GM23338 (cell line): Measurements from ENCODE around the gene POLR3A. TPM values are rescaled to one million over a fixed set of nuclear protein-coding genes. Genes with fewer than 3 reads are reported as not detected.
A peak's percentile ranks its signal among the peaks of the same experiment; 100 is the strongest.

Experiments
- ATAC-seq: fragments of 200-7000 bp; cut with Tn5 transposase; 3 replicates; pipeline ENCODE4 v1.9.1; 2020
- DNase-seq: peaks from one replicate; pipeline ENCODE4 v3.0.0-alpha.2; 2015; ENCODE audit warnings: low spot score
- H2AFZ ChIP-seq: fragments of 200-600 bp; sonication (generic); 2 replicates; pipeline ENCODE4 v1.8.0; 2016; ENCODE audit warnings: antibody characterized with exemption, mild to moderate bottlenecking, moderate library complexity
- H3F3A ChIP-seq: fragments of 200-600 bp; sonication (generic); replicated peaks from 2 replicates; pipeline ENCODE4 v1.8.0; 2017; ENCODE audit warnings: antibody characterized with exemption, mixed run types, low read depth
- H3K27ac ChIP-seq: fragments of 200-600 bp; sonication (generic); 2 replicates; pipeline ENCODE4 v1.6.1; 2016; ENCODE audit warnings: low read depth
- H3K27me3 ChIP-seq: fragments of 200-600 bp; sonication (generic); 2 replicates; pipeline ENCODE4 v1.8.0; 2016; ENCODE audit warnings: mild to moderate bottlenecking, mixed run types, moderate library complexity; ENCODE audit not compliant: insufficient read depth
- H3K36me3 ChIP-seq: fragments of 200-600 bp; sonication (generic); 2 replicates; pipeline ENCODE4 v1.8.0; 2016; ENCODE audit warnings: mild to moderate bottlenecking; ENCODE audit not compliant: insufficient read depth
- H3K4me1 ChIP-seq: fragments of 200-600 bp; sonication (generic); 2 replicates; pipeline ENCODE4 v1.8.0; 2016; ENCODE audit warnings: mild to moderate bottlenecking, moderate library complexity; ENCODE audit not compliant: insufficient read depth
- H3K4me2 ChIP-seq: fragments of 200-600 bp; sonication (generic); 2 replicates; pipeline ENCODE4 v1.7.1; 2017; ENCODE audit warnings: mixed run types
- H3K4me3 ChIP-seq: fragments of 200-600 bp; sonication (generic); 2 replicates; pipeline ENCODE4 v1.6.1; 2016; ENCODE audit warnings: mixed run types
- H3K79me2 ChIP-seq: fragments of 200-600 bp; sonication (generic); replicated peaks from 2 replicates; pipeline ENCODE4 v1.8.0; 2017; ENCODE audit warnings: mild to moderate bottlenecking; ENCODE audit not compliant: insufficient read depth
- H3K9me2 ChIP-seq: fragments of 200-600 bp; sonication (generic); 2 replicates; pipeline ENCODE4 v1.8.0; 2017; ENCODE audit not compliant: insufficient read depth
- H4K20me1 ChIP-seq: fragments of 200-600 bp; sonication (generic); replicated peaks from 2 replicates; pipeline ENCODE4 v1.8.0; 2017; ENCODE audit warnings: mild to moderate bottlenecking; ENCODE audit not compliant: insufficient read depth
- H3K27ac Mint-ChIP-seq: 2 replicates; pipeline ENCODE4 v1.8.0; 2020; ENCODE audit warnings: inconsistent platforms, mild to moderate bottlenecking, moderate library complexity, mixed read lengths
- H3K27me3 Mint-ChIP-seq: 3 replicates; pipeline ENCODE4 v1.8.0; 2022; ENCODE audit warnings: low read depth, mild to moderate bottlenecking, moderate library complexity, mixed read lengths, inconsistent platforms; ENCODE audit not compliant: insufficient read depth, poor library complexity
- H3K36me3 Mint-ChIP-seq: 3 replicates; pipeline ENCODE4 v1.8.0; 2021; ENCODE audit warnings: low read depth, mild to moderate bottlenecking, inconsistent platforms, moderate library complexity, mixed read lengths
- H3K4me1 Mint-ChIP-seq: 3 replicates; pipeline ENCODE4 v1.8.0; 2020; ENCODE audit warnings: mild to moderate bottlenecking, inconsistent platforms, mixed read lengths
- H3K4me3 Mint-ChIP-seq: 3 replicates; pipeline ENCODE4 v1.8.0; 2021; ENCODE audit warnings: moderate library complexity, mild to moderate bottlenecking, inconsistent platforms, mixed read lengths
- H3K9me3 Mint-ChIP-seq: 3 replicates; pipeline ENCODE4 v1.8.0; 2020; ENCODE audit warnings: moderate library complexity, mild to moderate bottlenecking, inconsistent platforms, mixed read lengths
- CTCF ChIP-seq, 2 experiments: fragments of 200-600 bp in 1 of 2; sonication (generic) in 1 of 2; conservative IDR thresholded peaks; 2 replicates each; pipeline versions ENCODE4 v1.5.1 to v1.6.1; 2016 to 2017; ENCODE audit warnings: antibody characterized with exemption in 2 of 2, low read depth in 2 of 2, mild to moderate bottlenecking in 2 of 2, moderate library complexity in 1 of 2
- ETS1 ChIP-seq: IDR thresholded peaks from 2 replicates; pipeline ENCODE4 v1.6.1; 2016; ENCODE audit warnings: antibody characterized with exemption
- EZH2 ChIP-seq: fragments of 200-600 bp; sonication (generic); IDR thresholded peaks from one replicate; pipeline ENCODE4 v1.8.0; 2017; ENCODE audit warnings: antibody characterized with exemption, mild to moderate bottlenecking, low read depth; ENCODE audit not compliant: unreplicated experiment
- EZH2phosphoT487 ChIP-seq: fragments of 200-600 bp; sonication (generic); IDR thresholded peaks from one replicate; pipeline ENCODE4 v1.8.1; 2018; ENCODE audit warnings: antibody characterized with exemption; ENCODE audit not compliant: unreplicated experiment
- POLR2AphosphoS5 ChIP-seq: IDR thresholded peaks from 2 replicates; pipeline ENCODE4 v1.6.1; 2016; ENCODE audit warnings: antibody characterized with exemption, low read depth
- REST ChIP-seq: IDR thresholded peaks from one replicate; pipeline ENCODE4 v1.6.1; 2018; ENCODE audit warnings: antibody characterized with exemption; ENCODE audit not compliant: unreplicated experiment
- STAT1 ChIP-seq: IDR thresholded peaks from one replicate; pipeline ENCODE4 v1.6.1; 2016; ENCODE audit warnings: antibody characterized with exemption; ENCODE audit not compliant: unreplicated experiment
- ZNF114 ChIP-seq: fragments of 250-450 bp; sonication (Bioruptor Pico); IDR thresholded peaks from 2 replicates; pipeline ENCODE4 v1.5.0; 2020; ENCODE audit warnings: mild to moderate bottlenecking, moderate library complexity
- polyA plus RNA-seq: library from polyadenylated mRNA; unstranded; fragments of >200 nt; fragmentation: Nextera tagmentation; extraction: Ambion mirVana; gene quantifications from 2 replicates; pipeline ENCODE4 v1.2.1, GENCODE V29; 2016
- total RNA-seq: library from RNA; depleted of rRNA; stranded (reverse); fragments of >200 nt; shearing (Covaris generic); gene quantifications from 2 replicates; pipeline ENCODE4 v1.2.3, GENCODE V29; 2014

Gene POLR3A
- total and polyA plus RNA-seq, 2 experiments from 2014 or later, result 11.6 to 35.5 TPM

- peak; percentile 98 for TF ChIP-seq POLR2AphosphoS5
- TF ChIP-seq ETS1, result no peak
- H3K9me2 ChIP-seq, result no peaks in the 10 kb centered on the region
- H4K20me1 ChIP-seq, result peaks cover 45% of the 10 kb centered on the region
- ATAC-seq, result peak; percentile 83
- peaks cover 42% of the 10 kb centered on the region for H3K36me3 ChIP-seq
- H3K9me3 Mint-ChIP-seq, result no peaks in the 10 kb centered on the region
- peak within 1 kb of the TSS; percentile 100 for H3K4me3 Mint-ChIP-seq
- H2AFZ ChIP-seq, result no peak within 1 kb of the TSS
- peaks cover 37% of the 10 kb centered on the region for H3K4me1 Mint-ChIP-seq
- H3F3A ChIP-seq, result peaks cover 45% of the 10 kb centered on the region
- H3K27ac Mint-ChIP-seq, result peak within 1 kb of the TSS; percentile 93
- H3K27me3 ChIP-seq, result no peaks in the 10 kb centered on the region
- peaks cover 43% of the 10 kb centered on the region for H3K4me1 ChIP-seq
- peaks cover 54% of the 10 kb centered on the region for H3K79me2 ChIP-seq
- peak within 1 kb of the TSS; percentile 94 for H3K4me3 ChIP-seq
- H3K36me3 Mint-ChIP-seq, result peaks cover 53% of the 10 kb centered on the region
- peak within 1 kb of the TSS; percentile 79 for H3K27ac ChIP-seq
- peak; percentile 98 for DNase-seq
- H3K4me2 ChIP-seq, result peak within 1 kb of the TSS; percentile 98
- peaks cover 22% of the 10 kb centered on the region for H3K27me3 Mint-ChIP-seq
Measured at GRCh38 chr10:78033637-78034470, 4.5 kb upstream of the POLR3A start, which contains the start of gene RPS24. TSS of gene RPS24 (plus strand) at chr10:78033863. CDS start at chr10:78033902, 39 bp downstream.

GRCh38 chr10:78033387-78033636, 4.0 kb upstream of the POLR3A start:
- peak overlapping the region; percentile 37 for H3K4me3 ChIP-seq
- H3K79me2 ChIP-seq, result peaks cover 54% of the 10 kb centered on the region
- peaks cover 46% of the 10 kb centered on the region for H4K20me1 ChIP-seq
- H3F3A ChIP-seq, result peaks cover 40% of the 10 kb centered on the region
- Mint-ChIP-seq H3K9me3 (no peaks in the 10 kb centered on the region), H3K36me3 (peaks cover 47% of the 10 kb centered on the region), H3K4me3 (peak overlapping the region; percentile 100), H3K27me3 (peaks cover 20% of the 10 kb centered on the region), H3K4me1 (peaks cover 35% of the 10 kb centered on the region), H3K27ac (peak overlapping the region; percentile 93)
- peak overlapping the region; percentile 39 for H3K4me2 ChIP-seq
- ATAC-seq (no peak), DNase-seq (no peak)
- no peak overlapping the region for H2AFZ ChIP-seq
- peak overlapping the region; percentile 73 for H3K27ac ChIP-seq
- H3K36me3 ChIP-seq, result peaks cover 36% of the 10 kb centered on the region
- H3K4me1 ChIP-seq, result peaks cover 38% of the 10 kb centered on the region
- H3K27me3 ChIP-seq, result no peaks in the 10 kb centered on the region
- no peaks in the 10 kb centered on the region for H3K9me2 ChIP-seq
- TF ChIP-seq ETS1 (no peak), STAT1 (no peak), EZH2 (no peak), ZNF114 (no peak), EZH2phosphoT487 (no peak), REST (no peak), CTCF (conservative IDR thresholded peaks at IDR 0.05; ENCODE audit: low read depth in 2 of 2) (no peak)
